SU-DHL-6 (cell line): ENCODE results near the gene LHX1.

Experiments
- EZH2phosphoT487 ChIP-seq: fragments of 200-600 bp; sonication (generic), shearing (Covaris generic); conservative IDR thresholded peaks from 2 replicates; pipeline ENCODE4 v1.6.1; 2018; ENCODE audit warnings: mild to moderate bottlenecking, antibody characterized with exemption, low read length, moderate library complexity, mixed read lengths
- TF ChIP-seq, protein P1 (sequence below): fragments of 200-600 bp; sonication (generic); IDR thresholded peaks from one replicate; pipeline ENCODE4 v1.5.1; 2017; ENCODE audit warnings: antibody characterized with exemption, mild to moderate bottlenecking, low read length, moderate library complexity; ENCODE audit not compliant: insufficient read depth, poor library complexity, severe bottlenecking

GRCh38 chr17:36894177-36894576 is 43.1 kb upstream of the LHX1 start:
- TF ChIP-seq, protein P1, sequence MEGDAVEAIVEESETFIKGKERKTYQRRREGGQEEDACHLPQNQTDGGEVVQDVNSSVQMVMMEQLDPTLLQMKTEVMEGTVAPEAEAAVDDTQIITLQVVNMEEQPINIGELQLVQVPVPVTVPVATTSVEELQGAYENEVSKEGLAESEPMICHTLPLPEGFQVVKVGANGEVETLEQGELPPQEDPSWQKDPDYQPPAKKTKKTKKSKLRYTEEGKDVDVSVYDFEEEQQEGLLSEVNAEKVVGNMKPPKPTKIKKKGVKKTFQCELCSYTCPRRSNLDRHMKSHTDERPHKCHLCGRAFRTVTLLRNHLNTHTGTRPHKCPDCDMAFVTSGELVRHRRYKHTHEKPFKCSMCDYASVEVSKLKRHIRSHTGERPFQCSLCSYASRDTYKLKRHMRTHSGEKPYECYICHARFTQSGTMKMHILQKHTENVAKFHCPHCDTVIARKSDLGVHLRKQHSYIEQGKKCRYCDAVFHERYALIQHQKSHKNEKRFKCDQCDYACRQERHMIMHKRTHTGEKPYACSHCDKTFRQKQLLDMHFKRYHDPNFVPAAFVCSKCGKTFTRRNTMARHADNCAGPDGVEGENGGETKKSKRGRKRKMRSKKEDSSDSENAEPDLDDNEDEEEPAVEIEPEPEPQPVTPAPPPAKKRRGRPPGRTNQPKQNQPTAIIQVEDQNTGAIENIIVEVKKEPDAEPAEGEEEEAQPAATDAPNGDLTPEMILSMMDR, result no peak
- no peak for TF ChIP-seq EZH2phosphoT487
